GM04503 (cell line): ENCODE data around the gene RIC1.
A peak's percentile ranks its signal among the peaks of the same experiment; 100 is the strongest.
"Not testable (repeated sequence)": the region's sequence is repeated elsewhere in the genome, so short reads cannot be mapped to it uniquely, and the experiment has no call there.

Experiments
- DNase-seq: peaks from one replicate; pipeline ENCODE4 v3.0.0-alpha.2; 2012; ENCODE audit warnings: low read depth

Gene RIC1

GRCh38 chr9:5721279-5722087, 92.6 kb downstream of the RIC1 start:
- no peak for DNase-seq

GRCh38 chr9:5722679-5723078, 93.8 kb downstream of the RIC1 start:
- not testable (repeated sequence) for DNase-seq

GRCh38 chr9:5735072-5735471, 106.2 kb downstream of the RIC1 start:
- no peak for DNase-seq

- no peak for DNase-seq
Measured at GRCh38 chr9:5736563-5737346, 107.8 kb downstream of the RIC1 start.

GRCh38 chr9:5743109-5743508, 114.2 kb downstream of the RIC1 start:
- DNase-seq: no peak

- DNase-seq: no peak
Measured at GRCh38 chr9:5748438-5748837, 119.5 kb downstream of the RIC1 start.

- no peak for DNase-seq
Measured at GRCh38 chr9:5749306-5749705, 120.4 kb downstream of the RIC1 start.

- DNase-seq: no peak
Measured at GRCh38 chr9:5750569-5750968, 121.7 kb downstream of the RIC1 start.

GRCh38 chr9:5756633-5757032, 127.7 kb downstream of the RIC1 start:
- DNase-seq: no peak

- DNase-seq: no peak
Measured at GRCh38 chr9:5760338-5760737, 131.4 kb downstream of the RIC1 start.

- DNase-seq: no peak
Measured at GRCh38 chr9:5762421-5762820, 133.5 kb downstream of the RIC1 start.

GRCh38 chr9:5764130-5764868, 135.4 kb downstream of the RIC1 start:
- DNase-seq: no peak

GRCh38 chr9:5767968-5768932, 139.3 kb downstream of the RIC1 start:
- no peak for DNase-seq

GRCh38 chr9:5773324-5773999, 144.6 kb downstream of the RIC1 start:
- peak; percentile 22 for DNase-seq

GRCh38 chr9:5778805-5779204, 149.9 kb downstream of the RIC1 start:
- no peak for DNase-seq

GRCh38 chr9:5779705-5780218, 150.9 kb downstream of the RIC1 start:
- DNase-seq: not testable (repeated sequence)

- not testable (repeated sequence) for DNase-seq
Measured at GRCh38 chr9:5783420-5783819, 154.5 kb downstream of the RIC1 start.

- DNase-seq: no peak
Measured at GRCh38 chr9:5783982-5784381, 155.1 kb downstream of the RIC1 start.

- no peak for DNase-seq
Measured at GRCh38 chr9:5784526-5785315, 155.8 kb downstream of the RIC1 start.
